K562 (cell line): ENCODE results near the gene HLTF. TPM values are rescaled to one million over a fixed set of nuclear protein-coding genes. Genes with fewer than 3 reads are reported as not detected.

Experiments
- ATAC-seq: fragments of 200-7000 bp; cut with Tn5 transposase; 3 replicates; pipeline ENCODE4 v1.9.1; 2020; ENCODE audit warnings: moderate library complexity
- BruUV-seq: library from RNA; stranded (reverse); fragments of 400-500 nt; replicated peaks from 2 replicates; lab custom pipeline; 2021; lab: Mats Ljungman, UMichigan
- CTCF ChIA-PET: fragments of 300-600 bp; formaldehyde crosslinking; extraction: SDS; loops from one replicate; lab custom pipeline; 2021; ENCODE audit warnings: low intra/inter-chr PET ratio; lab: Yijun Ruan, JAX
- POLR2A ChIA-PET: fragments of 300-600, 350-650 bp; sonication (Branson Sonifier 250); formaldehyde crosslinking; extraction: SDS; loops from one replicate; lab custom pipeline; 2021; ENCODE audit warnings: antibody characterized with exemption, inconsistent platforms; lab: Yijun Ruan, JAX
- DNase-seq, 4 experiments: peaks; one replicate each; pipeline versions ENCODE4 v3.0.0 to v3.0.0-alpha.2; 2011 to 2018; ENCODE audit warnings: low spot score in 3 of 4, mixed read lengths in 3 of 4; ENCODE audit errors: extremely low read depth in 1 of 4
- FAIRE-seq: peaks from 2 replicates; lab custom pipeline; 2011; peaks lifted over from hg19 to GRCh38; lab: Jason Lieb, UNC
- H2AFZ ChIP-seq: 2 replicates; pipeline ENCODE4 v1.6.0; 2011; ENCODE audit warnings: low read depth, low read length, control low read depth, inconsistent platforms
- H3K27ac ChIP-seq: fragments of 200-600 bp; 3 replicates; pipeline ENCODE4 v1.8.0; 2011; ENCODE audit warnings: low read depth, mild to moderate bottlenecking, control low read depth, inconsistent platforms, low read length, moderate library complexity, mixed read lengths; ENCODE audit errors: extremely low read depth
- H3K27me3 ChIP-seq, 2 experiments: fragments of 300-600 bp in 1 of 2; 2 replicates in 1 of 2; 3 replicates in 1 of 2; pipeline versions ENCODE4 v1.6.0 to v1.8.0; 2011; ENCODE audit warnings: inconsistent platforms in 2 of 2, low read length in 2 of 2, mild to moderate bottlenecking in 1 of 2, mixed read lengths in 1 of 2, moderate library complexity in 1 of 2; ENCODE audit not compliant: control insufficient read depth in 2 of 2, insufficient read depth in 2 of 2
- H3K36me3 ChIP-seq: fragments of 300-600 bp; 3 replicates; pipeline ENCODE4 v1.8.0; 2011; ENCODE audit warnings: mild to moderate bottlenecking, low read length, inconsistent platforms; ENCODE audit not compliant: control insufficient read depth, insufficient read depth
- H3K4me1 ChIP-seq, 2 experiments: fragments of 200-600 bp in 1 of 2; replicated peaks in 1 of 2; 2 replicates in 1 of 2; 3 replicates in 1 of 2; pipeline versions ENCODE4 v1.5.1 to v1.8.0; 2011; ENCODE audit warnings: inconsistent platforms in 2 of 2, low read length in 2 of 2, mild to moderate bottlenecking in 1 of 2, mixed read lengths in 1 of 2, moderate library complexity in 1 of 2; ENCODE audit not compliant: control insufficient read depth in 2 of 2, insufficient read depth in 2 of 2
- H3K4me2 ChIP-seq: 2 replicates; pipeline ENCODE4 v1.6.1; 2011; ENCODE audit warnings: low read length, control low read depth, inconsistent platforms, mixed read lengths; ENCODE audit not compliant: insufficient read depth
- H3K4me3 ChIP-seq: fragments of 200-600 bp; sonication (generic), shearing (Covaris generic); 2 replicates; pipeline ENCODE4 v1.5.1; 2016; ENCODE audit warnings: control low read depth, inconsistent platforms
- H3K79me2 ChIP-seq: fragments of 200-600 bp; 3 replicates; pipeline ENCODE4 v1.8.0; 2011; ENCODE audit warnings: low read length, inconsistent platforms; ENCODE audit not compliant: control insufficient read depth, insufficient read depth
- H3K9ac ChIP-seq, 2 experiments: 2 replicates each; pipeline versions ENCODE4 v1.6.0 to v1.6.1; 2011; ENCODE audit warnings: low read depth in 2 of 2, low read length in 2 of 2, control low read depth in 1 of 2, inconsistent platforms in 1 of 2, mild to moderate bottlenecking in 1 of 2, mixed read lengths in 1 of 2; ENCODE audit not compliant: insufficient read depth in 1 of 2
- H3K9me1 ChIP-seq: one replicate; pipeline ENCODE4 v1.6.0; 2011; ENCODE audit warnings: inconsistent platforms, mild to moderate bottlenecking, low read length, moderate library complexity; ENCODE audit not compliant: control insufficient read depth, insufficient read depth
- H3K9me3 ChIP-seq: replicated peaks from 2 replicates; pipeline ENCODE4 v1.5.1; 2011; ENCODE audit warnings: low read depth, low read length, inconsistent platforms; ENCODE audit not compliant: control insufficient read depth, insufficient read depth
- H4K20me1 ChIP-seq: replicated peaks from 2 replicates; pipeline ENCODE4 v1.6.1; 2011; ENCODE audit warnings: low read length, inconsistent platforms, mixed read lengths; ENCODE audit not compliant: control insufficient read depth, insufficient read depth
- CHCHD3 ChIP-seq: fragments of 250-450 bp; sonication (Bioruptor Pico); IDR thresholded peaks from 2 replicates; pipeline ENCODE4 v2.1.2; 2022; ENCODE audit warnings: mild to moderate bottlenecking
- CUX1 ChIP-seq: fragments of 200-800 bp; sonication (Bioruptor generic); IDR thresholded peaks from 2 replicates; pipeline ENCODE4 v1.6.1; 2016; ENCODE audit warnings: missing genetic modification characterization, missing compliant biosample characterization
- ELK3 ChIP-seq: fragments of 450-650 bp; formaldehyde crosslinking; IDR thresholded peaks from 2 replicates; pipeline ENCODE4 v1.4.0; 2020; ENCODE audit warnings: mild to moderate bottlenecking
- GTF2A2 ChIP-seq: IDR thresholded peaks from 2 replicates; pipeline ENCODE4 v1.6.1; 2016; ENCODE audit warnings: mild to moderate bottlenecking, missing genetic modification characterization, missing compliant biosample characterization
- HLTF ChIP-seq: fragments of 450-650 bp; IDR thresholded peaks from 2 replicates; pipeline ENCODE4 v1.6.1; 2016
- HOXB6 ChIP-seq: fragments of 250-450 bp; sonication (Bioruptor Pico); IDR thresholded peaks from 2 replicates; pipeline ENCODE4 v1.5.1; 2022; ENCODE audit warnings: mild to moderate bottlenecking, borderline replicate concordance
- ID3 ChIP-seq, 2 experiments: fragments of 250-450 bp in 1 of 2; fragments of 450-650 bp in 1 of 2; sonication (Bioruptor Pico) in 1 of 2; IDR thresholded peaks; 2 replicates each; pipeline versions ENCODE4 v1.6.1 to v1.8.0; 2016 to 2021; ENCODE audit warnings: mild to moderate bottlenecking in 2 of 2, moderate library complexity in 2 of 2, missing compliant biosample characterization in 1 of 2, missing genetic modification characterization in 1 of 2
- SPI1 ChIP-seq: IDR thresholded peaks from 2 replicates; pipeline ENCODE4 v1.6.1; 2011; ENCODE audit warnings: low read depth, low read length, control low read depth, borderline replicate concordance
- ZFX ChIP-seq: sonication (generic); formaldehyde crosslinking; IDR thresholded peaks from 2 replicates; pipeline ENCODE4 v1.8.0; 2022; ENCODE audit warnings: mild to moderate bottlenecking, missing genetic modification reagents, moderate library complexity
- ZNF551 ChIP-seq: fragments of 250-450 bp; sonication (Bioruptor Pico); IDR thresholded peaks from 2 replicates; pipeline ENCODE4 v1.5.0; 2021; ENCODE audit warnings: mild to moderate bottlenecking, moderate library complexity
- WGBS: fragments of 100-300 bp; shearing (Covaris generic); methylation state at CpG from one replicate; pipeline ENCODE4 v1.1.6; 2016; ENCODE audit warnings: low coverage, mixed read lengths; ENCODE audit not compliant: insufficient coverage; ENCODE audit errors: missing lambda C conversion rate; 5-methylcytosine and 5-hydroxymethylcytosine counted together
- in situ Hi-C: fragments of 300-500 bp; cut with MboI; formaldehyde crosslinking; loops from 4 replicates; pipeline ENCODE4 v1.15.0; 2018; ENCODE audit warnings: inconsistent platforms, mixed read lengths
- intact Hi-C: fragments of 100-400 bp; cut with micrococcal nuclease; formaldehyde crosslinking; loops from 2 replicates; pipeline ENCODE4 v1.14.2; 2022
- polyA plus RNA-seq, 8 experiments: library from polyadenylated mRNA; depleted of rRNA in 4 of 8; stranded (reverse) in 5 of 8; unstranded in 3 of 8; fragments of >200 nt; fragmentation: Nextera tagmentation in 2 of 8; fragmentation: Illumina TruSeq in 1 of 8; extraction: Ambion mirVana in 2 of 8; extraction: Trizol in 1 of 8; gene quantifications; 2 replicates each; pipeline versions ENCODE4 v1.2.1 to v1.2.3, GENCODE V29; 2011 to 2014; ENCODE audit warnings: inconsistent platforms in 1 of 8, missing spikeins in 1 of 8
- total RNA-seq, 7 experiments: library from RNA; depleted of rRNA in 6 of 7; stranded (reverse); fragments of >200 nt in 6 of 7; fragmentation: Illumina TruSeq in 2 of 7; extraction: Trizol in 2 of 7; gene quantifications; 2 replicates each; pipeline versions ENCODE4 v1.2.1 to v1.2.3, GENCODE V29; 2011 to 2021; ENCODE audit warnings: low replicate concordance in 1 of 7

Gene HLTF
- total and polyA plus RNA-seq, 9 of the 15 experiments (the other 6 are each of a cell fraction or from before 2014, with no cell fraction given), result 35.1 to 82.4 (median 50.4) TPM

GRCh38 chr3:149131589-149131988, 45.3 kb upstream of the HLTF start:
- BruUV-seq, result no TSS peak
- peaks cover 0 to 8% of the 10 kb centered on the region in 2 experiments; a peak in 2 of 5 replicates for H3K27me3 ChIP-seq
- DNase-seq (no peak), FAIRE-seq (no peak), ATAC-seq (no peak)
- intact Hi-C loops (no loop called here), in situ Hi-C loops (no loop called here)
- no peaks in the 10 kb centered on the region for H3K9me3 ChIP-seq
- no peaks in the 10 kb centered on the region for H3K9me1 ChIP-seq
- ChIA-PET POLR2A (no interaction called here), CTCF (interaction anchor here (0.6 to 1.8 kb wide), 2 partner anchors 14 to 142 kb away, joined by 5 read pairs; no protein-coding TSS in a partner anchor)
- no peak overlapping the region for H3K4me3 ChIP-seq
- 55% methylated on average over 4 of the region's 4 CpGs for WGBS
- peaks cover 9% of the 10 kb centered on the region; the same call in 1 of the 3 replicates for H3K79me2 ChIP-seq
- H2AFZ ChIP-seq, result no peak overlapping the region
- TF ChIP-seq CHCHD3 (CRISPR knock-in tag), result no peak
- no peak for TF ChIP-seq ID3 (CRISPR knock-in tag; IDR thresholded peaks at IDR 0.05)
- TF ChIP-seq ID3 (tag; IDR thresholded peaks at IDR 0.05), result no peak
- TF ChIP-seq CUX1 (CRISPR knock-in tag), result no peak
- TF ChIP-seq ZFX (CRISPR knock-in tag), result no peak
- TF ChIP-seq GTF2A2, result no peak
- TF ChIP-seq HLTF, result no peak
- TF ChIP-seq ELK3 (CRISPR knock-in tag), result no peak
- no peak for TF ChIP-seq ZNF551 (CRISPR knock-in tag)
- no peak for TF ChIP-seq HOXB6
- TF ChIP-seq SPI1, result no peak
- H3K36me3 ChIP-seq, result no peaks in the 10 kb centered on the region
- no peaks in the 10 kb centered on the region for H4K20me1 ChIP-seq
- no peak overlapping the region for H3K4me2 ChIP-seq
- peaks cover 5 to 12% of the 10 kb centered on the region in 2 experiments; a peak in 3 of 5 replicates for H3K4me1 ChIP-seq
- no peak overlapping the region for H3K9ac ChIP-seq
- H3K27ac ChIP-seq, result no peak overlapping the region
